Fibroblast of lung (primary cell): ENCODE measurements around the gene TMUB1.

ENCODE experiments used
- EZH2 ChIP-seq: IDR thresholded peaks from 2 replicates; pipeline ENCODE4 v1.5.1; 2012; ENCODE audit warnings: low read length, control low read depth, mild to moderate bottlenecking; ENCODE audit errors: missing control alignments
- TF ChIP-seq, protein P1 (sequence below), 2 donors: IDR thresholded peaks in 1 of 2; conservative IDR thresholded peaks in 1 of 2; 1 replicate in 1 of 2; 2 replicates in 1 of 2; pipeline ENCODE4 v1.5.1; 2011 to 2012; ENCODE audit warnings: low read length in 2 of 2, control low read depth in 1 of 2, inconsistent platforms in 1 of 2, low read depth in 1 of 2, mild to moderate bottlenecking in 1 of 2

DNA sequence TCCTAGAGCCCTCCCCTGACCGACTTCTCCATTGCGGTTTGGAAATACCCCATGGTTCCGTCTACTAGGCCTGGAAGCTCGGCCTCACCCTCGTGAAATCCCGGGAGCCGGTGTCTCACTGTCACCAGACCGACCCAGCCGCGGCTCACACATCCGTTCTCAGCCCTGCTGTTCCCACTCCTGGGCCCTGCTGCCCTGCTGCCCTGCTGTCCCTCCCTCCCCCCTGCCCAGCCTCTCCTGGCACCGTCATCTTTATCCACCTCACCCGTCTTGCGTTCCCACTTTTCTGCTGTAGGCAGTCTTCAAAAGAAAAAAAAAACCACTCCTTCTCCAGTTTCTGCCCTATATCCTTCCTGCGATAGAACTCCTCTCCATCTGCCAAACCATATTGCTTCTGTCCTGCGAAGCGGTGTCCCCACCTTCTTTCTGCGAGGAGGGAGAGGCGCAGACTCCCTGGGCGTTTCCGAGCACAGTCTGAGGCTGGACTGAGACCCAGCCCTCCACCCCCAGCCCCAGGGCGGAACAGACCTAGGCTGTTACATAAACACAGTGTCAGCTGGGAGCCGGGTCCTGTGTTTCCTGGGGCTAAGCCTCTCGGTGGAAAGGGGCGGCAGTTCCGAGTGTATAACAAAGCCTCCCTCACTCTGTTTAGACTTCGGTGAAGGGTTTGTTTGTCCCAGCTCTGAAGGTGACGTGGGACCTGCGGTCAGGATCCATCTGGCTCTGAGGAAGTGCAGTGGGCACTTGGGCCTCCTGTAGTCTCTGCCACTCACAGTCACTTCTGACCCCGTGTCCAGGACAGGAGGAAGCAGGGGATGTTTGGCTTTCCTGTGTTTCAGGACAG lies 5.8 kb upstream of the TMUB1 start:
- TF ChIP-seq, protein P1, sequence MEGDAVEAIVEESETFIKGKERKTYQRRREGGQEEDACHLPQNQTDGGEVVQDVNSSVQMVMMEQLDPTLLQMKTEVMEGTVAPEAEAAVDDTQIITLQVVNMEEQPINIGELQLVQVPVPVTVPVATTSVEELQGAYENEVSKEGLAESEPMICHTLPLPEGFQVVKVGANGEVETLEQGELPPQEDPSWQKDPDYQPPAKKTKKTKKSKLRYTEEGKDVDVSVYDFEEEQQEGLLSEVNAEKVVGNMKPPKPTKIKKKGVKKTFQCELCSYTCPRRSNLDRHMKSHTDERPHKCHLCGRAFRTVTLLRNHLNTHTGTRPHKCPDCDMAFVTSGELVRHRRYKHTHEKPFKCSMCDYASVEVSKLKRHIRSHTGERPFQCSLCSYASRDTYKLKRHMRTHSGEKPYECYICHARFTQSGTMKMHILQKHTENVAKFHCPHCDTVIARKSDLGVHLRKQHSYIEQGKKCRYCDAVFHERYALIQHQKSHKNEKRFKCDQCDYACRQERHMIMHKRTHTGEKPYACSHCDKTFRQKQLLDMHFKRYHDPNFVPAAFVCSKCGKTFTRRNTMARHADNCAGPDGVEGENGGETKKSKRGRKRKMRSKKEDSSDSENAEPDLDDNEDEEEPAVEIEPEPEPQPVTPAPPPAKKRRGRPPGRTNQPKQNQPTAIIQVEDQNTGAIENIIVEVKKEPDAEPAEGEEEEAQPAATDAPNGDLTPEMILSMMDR (conservative IDR thresholded peaks at IDR 0.05 in 1 of 2, IDR thresholded peaks at IDR 0.05 in 1 of 2; ENCODE audit: low read depth in 1 of 2, low read length in 2 of 2), result no peak
- TF ChIP-seq EZH2, result no peak
